ENCODE data around the gene LCN15.

The LCN15 gene

DNA sequence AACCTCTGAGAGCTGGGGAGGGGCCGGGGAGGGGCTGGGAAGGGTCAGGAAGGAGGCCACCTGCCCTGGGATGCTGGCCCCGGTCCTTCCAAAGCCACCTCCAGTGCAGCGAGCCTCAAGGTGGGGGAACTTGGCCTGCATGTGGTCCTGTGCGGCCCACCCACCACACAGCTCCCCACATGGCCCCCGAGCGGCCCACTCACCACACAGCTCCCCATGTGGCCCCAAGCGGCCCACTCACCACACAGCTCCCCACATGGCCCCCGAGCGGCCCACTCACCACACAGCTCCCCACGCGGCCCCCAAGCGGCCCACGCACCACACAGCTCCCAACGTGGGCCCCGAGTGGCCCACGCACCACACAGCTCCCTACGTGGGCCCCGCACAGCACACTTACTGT is 19.5 kb downstream of the LCN15 start:
- no peak for DNase-seq (ENCODE audit: low spot score)
- TF ChIP-seq, protein P1, sequence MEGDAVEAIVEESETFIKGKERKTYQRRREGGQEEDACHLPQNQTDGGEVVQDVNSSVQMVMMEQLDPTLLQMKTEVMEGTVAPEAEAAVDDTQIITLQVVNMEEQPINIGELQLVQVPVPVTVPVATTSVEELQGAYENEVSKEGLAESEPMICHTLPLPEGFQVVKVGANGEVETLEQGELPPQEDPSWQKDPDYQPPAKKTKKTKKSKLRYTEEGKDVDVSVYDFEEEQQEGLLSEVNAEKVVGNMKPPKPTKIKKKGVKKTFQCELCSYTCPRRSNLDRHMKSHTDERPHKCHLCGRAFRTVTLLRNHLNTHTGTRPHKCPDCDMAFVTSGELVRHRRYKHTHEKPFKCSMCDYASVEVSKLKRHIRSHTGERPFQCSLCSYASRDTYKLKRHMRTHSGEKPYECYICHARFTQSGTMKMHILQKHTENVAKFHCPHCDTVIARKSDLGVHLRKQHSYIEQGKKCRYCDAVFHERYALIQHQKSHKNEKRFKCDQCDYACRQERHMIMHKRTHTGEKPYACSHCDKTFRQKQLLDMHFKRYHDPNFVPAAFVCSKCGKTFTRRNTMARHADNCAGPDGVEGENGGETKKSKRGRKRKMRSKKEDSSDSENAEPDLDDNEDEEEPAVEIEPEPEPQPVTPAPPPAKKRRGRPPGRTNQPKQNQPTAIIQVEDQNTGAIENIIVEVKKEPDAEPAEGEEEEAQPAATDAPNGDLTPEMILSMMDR (IDR thresholded peaks at IDR 0.05; ENCODE audit: extremely low read depth, missing control alignments): no peak

DNA sequence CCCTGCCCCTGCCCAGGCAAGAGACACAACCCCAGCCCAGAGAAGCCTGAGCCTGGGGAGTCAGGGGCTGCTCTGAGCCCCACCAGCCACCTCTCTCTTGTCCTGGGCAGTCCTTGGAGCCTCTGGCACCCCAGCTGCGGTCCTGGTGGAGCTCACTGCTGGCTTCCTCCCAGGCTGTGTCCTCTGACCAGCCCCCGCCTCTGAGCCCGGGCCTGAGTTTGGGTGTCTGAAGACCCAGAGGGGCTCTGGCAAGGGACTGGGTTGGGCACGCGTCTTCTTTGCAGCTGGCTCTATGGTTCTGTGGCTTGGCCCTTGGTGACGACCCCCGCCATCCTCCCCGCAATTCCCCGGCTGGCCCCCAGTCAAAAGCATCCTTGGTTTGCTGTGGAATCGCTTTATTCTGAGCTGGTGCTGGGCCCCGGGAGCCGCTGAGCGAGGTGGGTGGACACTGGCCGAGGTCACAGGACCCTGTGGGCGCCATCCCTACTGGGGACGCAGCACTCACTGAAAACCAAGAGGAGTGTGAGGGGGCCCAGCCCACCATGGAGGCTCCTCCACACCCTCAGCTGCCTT is 20.6 kb downstream of the LCN15 start:
- no peak for DNase-seq (ENCODE audit: low spot score)
- TF ChIP-seq, protein P1 (IDR thresholded peaks at IDR 0.05; ENCODE audit: extremely low read depth, missing control alignments): no peak

DNA sequence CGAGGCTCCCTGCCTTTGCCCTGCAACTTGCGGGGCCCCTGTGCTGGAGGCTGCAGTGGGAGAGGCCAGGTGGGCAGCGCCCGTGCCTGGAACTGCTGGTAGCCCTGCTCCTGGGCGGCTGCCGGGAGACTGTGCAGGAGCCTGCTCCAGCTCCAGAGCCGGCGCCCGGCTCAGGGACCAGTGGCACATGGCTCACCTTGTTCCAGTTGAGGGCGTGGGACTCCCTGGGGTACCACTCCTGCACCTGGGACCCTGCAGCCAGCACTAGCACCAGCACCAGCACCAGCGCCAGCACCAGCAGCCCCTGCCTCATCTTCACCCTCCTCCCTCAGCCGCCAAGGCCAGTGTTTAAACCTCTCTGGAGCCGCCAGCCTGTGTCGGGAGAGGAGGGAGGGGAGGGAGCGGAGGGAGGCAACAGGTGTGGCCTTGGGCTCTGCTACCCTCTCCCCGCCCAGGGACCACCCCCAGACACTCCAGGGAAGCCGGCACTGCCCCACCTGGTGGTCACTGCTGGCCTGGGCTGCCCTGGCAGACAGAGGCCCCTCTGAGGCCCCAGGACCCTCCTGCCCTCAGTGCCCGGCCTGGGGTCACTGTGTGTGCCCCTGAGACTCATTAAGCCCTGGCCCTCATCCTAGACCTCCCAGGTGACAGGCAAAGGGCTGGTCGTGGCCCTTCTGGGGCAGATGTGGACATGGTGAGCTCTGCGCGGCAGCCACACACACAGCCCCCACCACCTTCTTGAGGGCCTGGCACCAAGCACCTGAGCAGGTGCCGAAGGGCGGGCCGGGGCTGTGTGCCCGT is 21.5 kb downstream of the LCN15 start, which contains the start of gene LCN10:
TSS of gene LCN10 (minus strand) at position 350 of the 801 bp plus-strand sequence. CDS start at position 313, 37 bp downstream.
- TF ChIP-seq, protein P1 (IDR thresholded peaks at IDR 0.05; ENCODE audit: extremely low read depth, missing control alignments): peak; percentile 34
- DNase-seq (ENCODE audit: low spot score): no peak

DNA sequence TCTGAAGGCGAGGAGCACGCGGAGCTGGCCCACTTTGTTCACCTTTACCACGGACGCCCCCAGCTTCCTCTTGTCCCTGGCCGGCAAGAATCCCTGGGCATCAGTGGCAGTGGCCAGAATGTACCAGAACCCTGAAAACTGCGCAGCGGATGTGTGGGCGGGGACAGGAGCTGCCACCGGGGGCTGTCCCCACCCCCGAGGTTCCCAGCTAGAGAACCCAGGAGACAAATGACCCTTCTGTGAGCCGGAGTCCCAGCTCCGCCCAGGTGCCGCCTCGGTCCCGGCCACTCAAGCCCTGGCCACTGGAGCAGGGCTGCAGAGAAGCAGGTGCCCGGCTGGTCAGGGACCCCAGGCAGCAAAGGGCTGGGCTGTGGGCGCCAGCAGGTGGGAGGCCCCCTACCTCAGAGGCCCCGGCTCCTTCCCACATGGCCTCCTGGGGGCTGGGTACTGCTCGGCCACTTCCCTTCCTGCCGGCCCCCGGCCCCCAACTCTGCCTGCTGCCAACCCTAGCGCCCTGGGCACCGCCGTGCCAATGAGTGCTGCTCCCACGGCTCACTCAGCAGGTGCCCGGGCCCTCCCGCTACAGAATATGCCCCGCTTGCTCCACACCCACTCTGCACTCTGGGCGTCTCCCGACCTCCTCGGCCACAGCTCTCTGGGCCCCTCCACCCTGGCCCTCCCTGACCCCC is 22.3 kb downstream of the LCN15 start:
- DNase-seq (ENCODE audit: low spot score): peak; percentile 92
- TF ChIP-seq, protein P1 (IDR thresholded peaks at IDR 0.05; ENCODE audit: extremely low read depth, missing control alignments): no peak

DNA sequence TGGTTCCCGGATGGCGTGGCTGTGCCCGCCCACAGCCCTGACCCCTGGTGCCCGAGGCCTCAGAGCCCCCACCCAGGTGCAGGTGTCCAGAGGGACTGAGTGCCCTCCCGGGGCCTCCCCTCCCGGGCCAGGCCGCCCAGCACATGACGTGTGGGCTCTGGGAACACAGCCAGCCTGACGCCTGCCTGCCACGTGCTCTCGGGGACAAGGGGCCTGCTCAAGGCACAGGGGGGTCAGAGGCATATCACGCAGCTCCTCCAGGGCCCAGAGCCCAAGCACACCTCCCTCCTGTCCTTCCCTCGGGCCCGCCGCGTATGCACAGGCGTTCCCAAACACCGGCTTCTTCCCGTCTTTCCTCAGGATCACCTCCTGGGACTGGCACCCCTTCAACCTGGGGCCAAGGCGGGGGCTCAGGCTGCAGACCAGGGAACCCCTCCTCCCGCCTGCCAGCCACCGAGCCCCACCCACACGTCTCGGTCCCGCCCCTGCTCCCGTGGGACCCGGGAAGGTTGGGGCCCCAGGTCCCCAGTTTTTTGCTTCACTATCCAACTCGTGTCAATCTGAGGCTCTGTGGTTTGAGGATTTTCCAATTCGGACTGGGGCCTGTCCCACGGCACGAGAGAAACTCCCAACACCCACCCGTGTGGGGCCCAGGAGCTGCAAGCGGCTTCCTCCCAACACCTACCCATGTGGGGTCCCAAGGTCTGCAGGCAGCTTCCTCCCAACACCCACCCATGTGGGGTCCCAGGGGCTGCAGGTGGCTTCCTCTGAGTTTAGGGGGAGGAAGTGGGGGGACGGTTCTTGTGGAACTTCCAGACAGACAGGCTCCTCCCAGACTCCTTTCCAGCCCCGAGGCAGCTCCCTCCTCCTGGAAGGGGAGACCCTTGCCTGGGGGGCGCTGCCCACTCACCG is 23.1 kb downstream of the LCN15 start:
- TF ChIP-seq, protein P1 (IDR thresholded peaks at IDR 0.05; ENCODE audit: extremely low read depth, missing control alignments): no peak
- no peak for DNase-seq (ENCODE audit: low spot score)

DNA sequence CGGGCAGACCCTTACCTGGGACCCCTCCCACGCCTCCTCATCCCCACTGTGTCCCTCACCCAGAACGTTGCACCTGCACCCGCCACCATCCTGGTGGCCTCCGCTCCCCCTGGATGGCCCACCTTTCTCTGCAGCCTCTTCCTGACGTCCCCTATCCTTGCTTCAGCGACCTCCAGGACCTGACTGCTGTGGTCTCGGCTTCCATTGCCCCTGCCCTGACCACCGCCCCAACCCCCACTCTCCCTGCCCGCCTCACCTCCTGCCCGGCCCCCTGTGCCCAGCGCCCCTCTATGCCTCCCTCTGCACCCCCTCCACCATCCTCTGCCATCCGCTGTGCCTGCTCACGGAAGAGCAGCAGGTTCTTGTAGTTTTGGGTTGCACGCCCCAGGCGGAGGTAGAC is 23.8 kb downstream of the LCN15 start:
- DNase-seq (ENCODE audit: low spot score): no peak
- TF ChIP-seq, protein P1 (IDR thresholded peaks at IDR 0.05; ENCODE audit: extremely low read depth, missing control alignments): no peak
